Transverse colon (tissue), 3 donors: ENCODE measurements around the gene EHBP1.

Experiments
- CTCF ChIP-seq, 5 experiments: fragments of 200-600 bp in 3 of 5; fragments of 450-650 bp in 2 of 5; sonication (generic) in 3 of 5; IDR thresholded peaks; 1 replicate in 2 of 5; 2 replicates in 3 of 5; pipeline ENCODE4 v1.5.1; 2016 to 2017; ENCODE audit warnings: antibody characterized with exemption in 5 of 5, inconsistent platforms in 3 of 5, mild to moderate bottlenecking in 2 of 5, moderate library complexity in 1 of 5
- EP300 ChIP-seq: sonication (generic); formaldehyde crosslinking; IDR thresholded peaks from one replicate; pipeline ENCODE4 v1.6.1; 2017; ENCODE audit warnings: antibody characterized with exemption, low read depth
- POLR2A ChIP-seq: fragments of 450-650 bp; IDR thresholded peaks from one replicate; pipeline ENCODE4 v1.6.1; 2016; ENCODE audit warnings: antibody characterized with exemption, mild to moderate bottlenecking, moderate library complexity

DNA sequence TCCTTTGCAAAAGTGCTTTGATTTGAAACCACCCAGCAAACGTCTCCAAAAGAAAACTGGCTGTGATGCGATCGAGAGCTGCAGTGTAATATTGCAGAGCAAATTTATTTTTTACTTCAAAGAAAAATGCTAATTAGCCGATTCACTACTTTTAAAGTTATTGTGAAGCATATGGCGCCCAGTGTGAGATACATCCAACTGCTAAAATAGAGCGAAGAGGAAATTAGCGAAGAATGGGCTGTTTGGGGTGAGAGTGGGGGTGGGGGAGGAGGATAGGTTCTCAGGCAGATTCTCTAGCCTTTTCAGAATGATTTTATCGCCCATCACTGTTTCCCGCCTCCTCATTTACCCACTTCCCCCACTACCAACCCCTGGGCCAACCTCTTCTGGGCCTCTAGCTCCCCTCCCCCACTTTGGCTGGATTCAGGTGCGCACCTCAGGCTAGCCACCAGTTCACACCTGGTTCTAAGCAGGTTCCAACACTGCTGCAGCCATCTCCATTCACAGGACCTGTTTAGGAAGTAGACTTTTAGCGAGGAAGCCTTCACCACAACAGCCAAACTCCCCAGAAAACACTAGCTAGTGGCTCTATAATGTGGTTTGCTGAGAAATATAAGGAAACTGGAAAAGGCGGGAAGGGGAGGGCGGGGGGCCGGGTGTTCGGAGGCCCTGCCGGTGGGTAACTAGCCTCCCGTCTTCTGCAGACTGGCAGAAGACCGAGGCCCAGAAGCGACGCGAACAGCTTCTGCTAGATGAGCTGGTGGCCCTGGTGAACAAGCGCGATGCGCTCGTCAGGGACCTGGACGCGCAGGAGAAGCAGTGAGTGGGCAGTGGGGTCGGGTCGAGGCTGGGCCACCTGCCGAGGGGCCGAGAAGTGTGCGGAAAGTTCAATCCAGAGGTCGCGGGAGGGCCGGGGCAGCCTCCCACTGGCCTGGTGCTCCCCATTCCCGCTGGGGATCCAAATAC, 339.1 kb downstream of the EHBP1 start:
- TF ChIP-seq CTCF (IDR thresholded peaks at IDR 0.05): no peak
- TF ChIP-seq POLR2A: no peak
- no peak for TF ChIP-seq EP300
